SK-N-SH (cell line): ENCODE measurements around the gene WIZ. TPM values are rescaled to one million over a fixed set of nuclear protein-coding genes. Genes with fewer than 3 reads are reported as not detected.
A peak's percentile ranks its signal among the peaks of the same experiment; 100 is the strongest.

Experiments
- CTCF ChIA-PET: fragments of 300-600, 350-600 bp; formaldehyde crosslinking; extraction: SDS; loops from one replicate; lab custom pipeline; 2021; lab: Yijun Ruan, JAX
- POLR2A ChIA-PET: fragments of 350-600 bp; sonication (Branson Sonifier 250); formaldehyde crosslinking; extraction: SDS; loops from one replicate; lab custom pipeline; 2020; ENCODE audit warnings: antibody characterized with exemption, inconsistent platforms; lab: Yijun Ruan, JAX
- DNase-seq: peaks from one replicate; pipeline ENCODE4 v3.0.0; 2012
- H2AFZ ChIP-seq: fragments of 200-600 bp; sonication (generic); 2 replicates; pipeline ENCODE4 v1.8.1; 2016; ENCODE audit warnings: antibody characterized with exemption, mild to moderate bottlenecking, low read depth
- H3F3A ChIP-seq: fragments of 200-600 bp; sonication (generic); replicated peaks from 2 replicates; pipeline ENCODE3; 2016; ENCODE audit warnings: antibody characterized with exemption, mild to moderate bottlenecking; ENCODE audit not compliant: insufficient read depth
- H3K27ac ChIP-seq, 2 experiments: fragments of 200-500 bp in 1 of 2; fragments of 200-600 bp in 1 of 2; sonication (Bioruptor generic) in 1 of 2; sonication (generic), shearing (Covaris generic) in 1 of 2; 2 replicates each; pipeline versions ENCODE4 v1.5.1 to v1.6.1; 2014 to 2016; ENCODE audit warnings: low read depth in 2 of 2, inconsistent platforms in 1 of 2, low read length in 1 of 2, mild to moderate bottlenecking in 1 of 2, mixed read lengths in 1 of 2
- H3K27me3 ChIP-seq: fragments of 200-600 bp; sonication (generic), shearing (Covaris generic); 2 replicates; pipeline ENCODE4 v1.6.1; 2016; ENCODE audit warnings: mixed run types; ENCODE audit not compliant: insufficient read depth
- H3K36me3 ChIP-seq, 2 experiments: fragments of 200-500 bp in 1 of 2; fragments of 200-600 bp in 1 of 2; sonication (Bioruptor generic) in 1 of 2; sonication (generic) in 1 of 2; replicated peaks in 1 of 2; 2 replicates each; pipeline versions ENCODE3 to v1.5.1; 2014 to 2016; ENCODE audit warnings: low read length in 1 of 2, mild to moderate bottlenecking in 1 of 2; ENCODE audit not compliant: insufficient read depth in 2 of 2, control insufficient read depth in 1 of 2
- H3K4me1 ChIP-seq, 2 experiments: fragments of 200-500 bp in 1 of 2; fragments of 200-600 bp in 1 of 2; sonication (Bioruptor generic) in 1 of 2; sonication (generic), shearing (Covaris generic) in 1 of 2; 2 replicates each; pipeline versions ENCODE4 v1.5.1 to v1.6.1; 2014 to 2016; ENCODE audit warnings: low read depth in 1 of 2, low read length in 1 of 2, mixed run types in 1 of 2; ENCODE audit not compliant: insufficient read depth in 2 of 2, control insufficient read depth in 1 of 2
- H3K4me2 ChIP-seq: fragments of 200-600 bp; sonication (generic), shearing (Covaris generic); 2 replicates; pipeline ENCODE4 v1.6.1; 2017; ENCODE audit warnings: mixed run types
- H3K4me3 ChIP-seq, 2 experiments: fragments of 200-500 bp in 1 of 2; fragments of 200-600 bp in 1 of 2; sonication (Bioruptor generic) in 1 of 2; sonication (generic), shearing (Covaris generic) in 1 of 2; 2 replicates each; pipeline versions ENCODE4 v1.5.1 to v1.8.1; 2014 to 2016; ENCODE audit warnings: low read depth in 2 of 2, inconsistent platforms in 1 of 2, low read length in 1 of 2, mild to moderate bottlenecking in 1 of 2, mixed read lengths in 1 of 2, moderate library complexity in 1 of 2
- H3K79me2 ChIP-seq: fragments of 200-600 bp; sonication (generic); 2 replicates; pipeline ENCODE4 v1.8.1; 2017; ENCODE audit warnings: mild to moderate bottlenecking; ENCODE audit not compliant: insufficient read depth
- H3K9ac ChIP-seq: fragments of 200-600 bp; sonication (generic); 2 replicates; pipeline ENCODE4 v1.6.1; 2017; ENCODE audit warnings: mixed run types
- H3K9me2 ChIP-seq: fragments of 200-600 bp; sonication (generic); 2 replicates; pipeline ENCODE4 v1.6.1; 2017; ENCODE audit warnings: mixed run types
- H3K9me3 ChIP-seq: fragments of 200-600 bp; sonication (generic); 2 replicates; pipeline ENCODE4 v1.6.1; 2017; ENCODE audit warnings: mixed run types, mild to moderate bottlenecking, moderate library complexity
- H4K20me1 ChIP-seq: fragments of 200-600 bp; sonication (generic); 2 replicates; pipeline ENCODE4 v1.6.1; 2017; ENCODE audit warnings: mild to moderate bottlenecking, mixed run types; ENCODE audit not compliant: insufficient read depth
- ELF1 ChIP-seq: IDR thresholded peaks from 2 replicates; pipeline ENCODE4 v1.4.0; 2012
- EP300 ChIP-seq, 2 experiments: IDR thresholded peaks; 2 replicates each; pipeline versions ENCODE4 v1.4.0 to v1.6.1; 2012; ENCODE audit warnings: borderline replicate concordance in 1 of 2, low read depth in 1 of 2, low read length in 1 of 2
- FOSL2 ChIP-seq: IDR thresholded peaks from 2 replicates; pipeline ENCODE4 v1.4.0; 2012; ENCODE audit warnings: low read depth, mild to moderate bottlenecking, moderate library complexity, borderline replicate concordance
- FOXM1 ChIP-seq: IDR thresholded peaks from 2 replicates; pipeline ENCODE4 v1.4.0; 2012; ENCODE audit warnings: low read depth, mild to moderate bottlenecking
- GATA2 ChIP-seq: sonication (generic); formaldehyde crosslinking; IDR thresholded peaks from 2 replicates; pipeline ENCODE4 v1.5.0; 2020; ENCODE audit warnings: mild to moderate bottlenecking, missing genetic modification reagents
- MEF2A ChIP-seq: IDR thresholded peaks from 2 replicates; pipeline ENCODE4 v1.4.0; 2012; ENCODE audit warnings: low read depth, borderline replicate concordance
- NFIC ChIP-seq: IDR thresholded peaks from 2 replicates; pipeline ENCODE4 v1.4.0; 2012; ENCODE audit warnings: borderline replicate concordance
- NRF1 ChIP-seq: IDR thresholded peaks from 2 replicates; pipeline ENCODE4 v1.6.1; 2012; ENCODE audit warnings: low read depth, mild to moderate bottlenecking, low read length
- POLR2AphosphoS5 ChIP-seq: IDR thresholded peaks from 2 replicates; pipeline ENCODE4 v1.6.1; 2012; ENCODE audit warnings: low read depth, low read length
- RAD21 ChIP-seq: IDR thresholded peaks from 2 replicates; pipeline ENCODE4 v1.6.1; 2012; ENCODE audit warnings: mild to moderate bottlenecking, low read length
- RCOR1 ChIP-seq: fragments of 150-350 bp; IDR thresholded peaks from 2 replicates; pipeline ENCODE4 v1.6.1; 2017; ENCODE audit warnings: antibody characterized with exemption, low read length
- REST ChIP-seq: IDR thresholded peaks from 2 replicates; pipeline ENCODE4 v1.6.1; 2012; ENCODE audit warnings: mild to moderate bottlenecking, low read depth, low read length, moderate library complexity
- RXRA ChIP-seq: IDR thresholded peaks from 2 replicates; pipeline ENCODE4 v1.4.0; 2012; ENCODE audit warnings: low read depth, mild to moderate bottlenecking, borderline replicate concordance
- SIN3A ChIP-seq: IDR thresholded peaks from 2 replicates; pipeline ENCODE4 v1.6.1; 2012; ENCODE audit warnings: low read depth, mild to moderate bottlenecking, low read length, moderate library complexity, borderline replicate concordance
- SMC3 ChIP-seq: IDR thresholded peaks from 2 replicates; pipeline ENCODE4 v1.6.1; 2012; ENCODE audit warnings: low read depth, low read length, improper control_type of control experiment
- TAF1 ChIP-seq: IDR thresholded peaks from 2 replicates; pipeline ENCODE4 v1.6.1; 2012; ENCODE audit warnings: low read depth, mild to moderate bottlenecking, low read length, moderate library complexity, borderline replicate concordance
- TCF12 ChIP-seq: IDR thresholded peaks from 2 replicates; pipeline ENCODE4 v1.4.0; 2012
- WGBS: methylation state at CpG from one replicate; pipeline ENCODE4 v1.1.6; 2017; ENCODE audit warnings: low lambda C conversion rate; 5-methylcytosine and 5-hydroxymethylcytosine counted together
- polyA plus RNA-seq, 3 experiments: library from polyadenylated mRNA; depleted of rRNA; stranded (reverse); fragments of >200 nt; gene quantifications; 2 replicates each; pipeline ENCODE4 v1.2.3, GENCODE V29; 2012

Gene WIZ
- polyA plus RNA-seq, 1 of the 3 experiments (the other 2 are of a cell fraction), result 15.5 TPM

GRCh38 chr19:15448044-15448777 lies 1.5 kb downstream of the WIZ start:
- no peak for DNase-seq
- no peak overlapping the region for H3K27ac ChIP-seq
- H3K4me1 ChIP-seq, result peaks cover 0 to 22% of the 10 kb centered on the region in 2 experiments; a peak in 2 of 4 replicates
- peak overlapping the region; percentile 92 for H3K4me2 ChIP-seq
- peak overlapping the region; percentile 81; the same call in 1 of the 2 replicates for H2AFZ ChIP-seq
- 67% methylated on average over 13 of the region's 17 CpGs for WGBS
- ChIA-PET CTCF (interaction anchor here (0.6 to 1.4 kb wide), 3 partner anchors 9 to 27 kb away, joined by 3 to 5 read pairs (median 3); no protein-coding TSS in a partner anchor), POLR2A (no interaction called here)
- TF ChIP-seq NFIC, result no peak
- TF ChIP-seq EP300 (IDR thresholded peaks at IDR 0.05; ENCODE audit: borderline replicate concordance in 1 of 2, low read depth in 1 of 2, low read length in 1 of 2), result no peak
- no peak for TF ChIP-seq SIN3A
- H3K9ac ChIP-seq, result no peak overlapping the region
- no peaks in the 10 kb centered on the region for H3K79me2 ChIP-seq
- H3K36me3 ChIP-seq, result no peaks in the 10 kb centered on the region
- H3K27me3 ChIP-seq, result no peaks in the 10 kb centered on the region
- no peaks in the 10 kb centered on the region for H3K9me3 ChIP-seq
- H3F3A ChIP-seq, result peaks cover 22% of the 10 kb centered on the region
- peak overlapping the region in 1 of 2 experiments; percentile 67; a peak in 1 of 4 replicates for H3K4me3 ChIP-seq
- H3K9me2 ChIP-seq, result no peaks in the 10 kb centered on the region
- no peaks in the 10 kb centered on the region for H4K20me1 ChIP-seq

GRCh38 chr19:15447057-15447456 lies 2.7 kb downstream of the WIZ start:
- Histone ChIP-seq H3K9ac (no peak overlapping the region), H3K27me3 (no peaks in the 10 kb centered on the region), H3K9me2 (no peaks in the 10 kb centered on the region), H3K27ac (no peak overlapping the region), H3F3A (peaks cover 21% of the 10 kb centered on the region), H3K4me3 (no peak overlapping the region), H3K4me1 (peaks cover 0 to 14% of the 10 kb centered on the region in 2 experiments; a peak in 1 of 4 replicates), H3K9me3 (no peaks in the 10 kb centered on the region), H2AFZ (no peak overlapping the region), H4K20me1 (no peaks in the 10 kb centered on the region), H3K79me2 (no peaks in the 10 kb centered on the region), H3K36me3 (no peaks in the 10 kb centered on the region), H3K4me2 (no peak overlapping the region)
- no peak for DNase-seq
- ChIA-PET CTCF (no interaction called here), POLR2A (no interaction called here)
- WGBS, result 85% methylated on average over 2 of the region's 4 CpGs
- TF ChIP-seq ELF1, result no peak
- TF ChIP-seq FOSL2, result no peak
- no peak for TF ChIP-seq NRF1
- no peak for TF ChIP-seq GATA2 (CRISPR knock-in tag)
- no peak for TF ChIP-seq TAF1
- no peak for TF ChIP-seq RXRA
- no peak for TF ChIP-seq NFIC
- no peak for TF ChIP-seq POLR2AphosphoS5
- TF ChIP-seq TCF12, result no peak
- no peak for TF ChIP-seq FOXM1
- no peak for TF ChIP-seq RCOR1
- TF ChIP-seq RAD21, result no peak
- no peak for TF ChIP-seq SMC3
- no peak for TF ChIP-seq MEF2A
- no peak for TF ChIP-seq REST
